Transverse colon (tissue), 4 donors: Measurements from ENCODE around the gene CARM1. TPM values are rescaled to one million over a fixed set of nuclear protein-coding genes. Genes with fewer than 3 reads are reported as not detected.

Experiments
- DNase-seq: peaks from one replicate; pipeline ENCODE4 v3.0.0-alpha.2; 2019
- H3K27ac ChIP-seq, 4 donors: fragments of 200-600 bp; sonication (generic); 2 replicates each; pipeline ENCODE4 v1.5.1; 2016 to 2018; ENCODE audit warnings: inconsistent platforms in 4 of 4
- H3K27me3 ChIP-seq: fragments of 200-600 bp; sonication (generic); 2 replicates; pipeline ENCODE4 v1.5.1; 2017; ENCODE audit warnings: inconsistent platforms
- H3K36me3 ChIP-seq, 4 donors: fragments of 200-600 bp; sonication (generic); 2 replicates each; pipeline ENCODE4 v1.5.1; 2017 to 2019; ENCODE audit warnings: inconsistent platforms in 4 of 4
- H3K4me1 ChIP-seq, 4 donors: fragments of 200-600 bp; sonication (generic); 2 replicates each; pipeline ENCODE4 v1.5.1; 2017 to 2020; ENCODE audit warnings: inconsistent platforms in 4 of 4
- H3K4me3 ChIP-seq, 4 donors: fragments of 200-600 bp; sonication (generic); 1 replicate in 1 of 4; 2 replicates in 3 of 4; pipeline versions ENCODE4 v1.5.1 to v1.6.1; 2017 to 2019; ENCODE audit warnings: inconsistent platforms in 4 of 4
- H3K9me3 ChIP-seq, 2 donors: fragments of 200-600 bp; sonication (generic); 2 replicates each; pipeline ENCODE4 v1.5.1; 2017 to 2019; ENCODE audit warnings: inconsistent platforms in 2 of 2
- CTCF ChIP-seq, 5 experiments: fragments of 200-600 bp in 3 of 5; fragments of 450-650 bp in 2 of 5; sonication (generic) in 3 of 5; IDR thresholded peaks; 1 replicate in 2 of 5; 2 replicates in 3 of 5; pipeline ENCODE4 v1.5.1; 2016 to 2017; ENCODE audit warnings: antibody characterized with exemption in 5 of 5, inconsistent platforms in 3 of 5, mild to moderate bottlenecking in 2 of 5, moderate library complexity in 1 of 5
- EP300 ChIP-seq: sonication (generic); formaldehyde crosslinking; IDR thresholded peaks from one replicate; pipeline ENCODE4 v1.6.1; 2017; ENCODE audit warnings: antibody characterized with exemption, low read depth
- POLR2A ChIP-seq: fragments of 450-650 bp; IDR thresholded peaks from one replicate; pipeline ENCODE4 v1.6.1; 2016; ENCODE audit warnings: antibody characterized with exemption, mild to moderate bottlenecking, moderate library complexity
- POLR2AphosphoS5 ChIP-seq, 3 donors: sonication (generic); formaldehyde crosslinking; IDR thresholded peaks; one replicate each; pipeline ENCODE4 v1.6.1; 2016; ENCODE audit warnings: antibody characterized with exemption in 3 of 3
- WGBS, 2 donors: methylation state at CpG; one replicate each; pipeline ENCODE4 v1.1.5; 2018; ENCODE audit warnings: low coverage in 1 of 2; 5-methylcytosine and 5-hydroxymethylcytosine counted together
- in situ Hi-C, 4 donors: fragments of 200-750 bp; cut with MboI; loops; one replicate each; pipeline versions ENCODE4 v1.15.0 to v1.15.1; 2017; ENCODE audit warnings: low sequenced_read_pairs in 3 of 4, low pct_ligation_motif_present in 1 of 4, low pct_unique_long_range_greater_than_20kb in 1 of 4
- intact Hi-C: fragments of 100-400 bp; cut with DNase I; formaldehyde crosslinking; loops from one replicate; pipeline ENCODE4 v1.15.1; 2023; ENCODE audit warnings: low total_unique reads
- total RNA-seq, 4 donors: library from RNA; depleted of rRNA; stranded (reverse); fragments of >200 nt; gene quantifications; one replicate each; pipeline ENCODE4 v1.1.0, GENCODE V29; 2016

CARM1 gene
- total RNA-seq, 4 donors from 2014 or later, result 24.9 to 47.6 (median 35.6) TPM

GRCh38 chr19:10828981-10829821, 42.2 kb upstream of the CARM1 start:
- no peaks in the 10 kb centered on the region for H3K4me1 ChIP-seq
- H3K27me3 ChIP-seq, result no peaks in the 10 kb centered on the region
- intact Hi-C loops, result no loop called here
- no peaks in the 10 kb centered on the region for H3K9me3 ChIP-seq
- 92% methylated on average over 25 of the region's 26 CpGs; no CpG with 5 or more reads in 1 of the 2 donors for WGBS, 2 donors
- peaks cover 0 to 60% (median 28%) of the 10 kb centered on the region in 4 donors for H3K36me3 ChIP-seq
- in situ Hi-C loops, result no loop called here
- no peak overlapping the region for H3K4me3 ChIP-seq
- no peak overlapping the region for H3K27ac ChIP-seq
- no peak for TF ChIP-seq CTCF (IDR thresholded peaks at IDR 0.05)
- TF ChIP-seq POLR2A, result no peak
- TF ChIP-seq EP300, result no peak
- no peak for TF ChIP-seq POLR2AphosphoS5 (IDR thresholded peaks at IDR 0.05)
- no peak for DNase-seq

- 91% methylated on average over 16 of the region's 16 CpGs; no CpG with 5 or more reads in 1 of the 2 donors for WGBS, 2 donors
Observed at GRCh38 chr19:10829967-10830366, 41.4 kb upstream of the CARM1 start.

GRCh38 chr19:10830370-10830769, 41.0 kb upstream of the CARM1 start:
- no peak for TF ChIP-seq EP300
- no peak for TF ChIP-seq POLR2A
- no peak for TF ChIP-seq CTCF (IDR thresholded peaks at IDR 0.05)
- no peak for TF ChIP-seq POLR2AphosphoS5 (IDR thresholded peaks at IDR 0.05)
- Histone ChIP-seq H3K36me3 (peaks cover 0 to 48% (median 22%) of the 10 kb centered on the region in 4 donors), H3K27me3 (no peaks in the 10 kb centered on the region), H3K4me1 (peaks cover 0 to 4% (median 0%) of the 10 kb centered on the region in 4 donors), H3K27ac (no peak overlapping the region), H3K9me3 (no peaks in the 10 kb centered on the region), H3K4me3 (no peak overlapping the region)
- no peak for DNase-seq
- WGBS, 2 donors, result 85% methylated on average over 7 of the region's 7 CpGs; no CpG with 5 or more reads in 1 of the 2 donors
- intact Hi-C loops, result no loop called here
- in situ Hi-C loops, result no loop called here

More at GRCh38 chr19:10829967-10830366, 41.4 kb upstream of the CARM1 start:
- H3K36me3 ChIP-seq, result peaks cover 0 to 52% (median 24%) of the 10 kb centered on the region in 4 donors
- H3K4me1 ChIP-seq, result peaks cover 0 to under 1% (median 0%) of the 10 kb centered on the region in 4 donors
- no peak for DNase-seq
- no peaks in the 10 kb centered on the region for H3K27me3 ChIP-seq
- in situ Hi-C loops, result no loop called here
- no peaks in the 10 kb centered on the region for H3K9me3 ChIP-seq
- TF ChIP-seq POLR2AphosphoS5 (IDR thresholded peaks at IDR 0.05) (no peak), POLR2A (no peak), CTCF (IDR thresholded peaks at IDR 0.05) (no peak), EP300 (no peak)
- H3K4me3 ChIP-seq, result no peak overlapping the region
- intact Hi-C loops, result no loop called here
- H3K27ac ChIP-seq, result no peak overlapping the region

- no peaks in the 10 kb centered on the region for H3K27me3 ChIP-seq
- TF ChIP-seq POLR2A (no peak), POLR2AphosphoS5 (IDR thresholded peaks at IDR 0.05) (no peak), EP300 (no peak), CTCF (IDR thresholded peaks at IDR 0.05) (no peak)
- H3K27ac ChIP-seq, result no peak overlapping the region
- no peak overlapping the region for H3K4me3 ChIP-seq
- WGBS, 2 donors, result 92% methylated on average over 28 of the region's 33 CpGs; no CpG with 5 or more reads in 1 of the 2 donors
- no peaks in the 10 kb centered on the region for H3K9me3 ChIP-seq
- DNase-seq, result no peak
- peaks cover 0 to 41% (median 19%) of the 10 kb centered on the region in 4 donors for H3K36me3 ChIP-seq
- in situ Hi-C loops (no loop called here), intact Hi-C loops (no loop called here)
- H3K4me1 ChIP-seq, result peaks cover 0 to 4% (median under 1%) of the 10 kb centered on the region in 4 donors
Observed at GRCh38 chr19:10830931-10831779, 40.2 kb upstream of the CARM1 start.
